ENCODE measurements around the gene BAIAP2L2.

Gene BAIAP2L2

DNA sequence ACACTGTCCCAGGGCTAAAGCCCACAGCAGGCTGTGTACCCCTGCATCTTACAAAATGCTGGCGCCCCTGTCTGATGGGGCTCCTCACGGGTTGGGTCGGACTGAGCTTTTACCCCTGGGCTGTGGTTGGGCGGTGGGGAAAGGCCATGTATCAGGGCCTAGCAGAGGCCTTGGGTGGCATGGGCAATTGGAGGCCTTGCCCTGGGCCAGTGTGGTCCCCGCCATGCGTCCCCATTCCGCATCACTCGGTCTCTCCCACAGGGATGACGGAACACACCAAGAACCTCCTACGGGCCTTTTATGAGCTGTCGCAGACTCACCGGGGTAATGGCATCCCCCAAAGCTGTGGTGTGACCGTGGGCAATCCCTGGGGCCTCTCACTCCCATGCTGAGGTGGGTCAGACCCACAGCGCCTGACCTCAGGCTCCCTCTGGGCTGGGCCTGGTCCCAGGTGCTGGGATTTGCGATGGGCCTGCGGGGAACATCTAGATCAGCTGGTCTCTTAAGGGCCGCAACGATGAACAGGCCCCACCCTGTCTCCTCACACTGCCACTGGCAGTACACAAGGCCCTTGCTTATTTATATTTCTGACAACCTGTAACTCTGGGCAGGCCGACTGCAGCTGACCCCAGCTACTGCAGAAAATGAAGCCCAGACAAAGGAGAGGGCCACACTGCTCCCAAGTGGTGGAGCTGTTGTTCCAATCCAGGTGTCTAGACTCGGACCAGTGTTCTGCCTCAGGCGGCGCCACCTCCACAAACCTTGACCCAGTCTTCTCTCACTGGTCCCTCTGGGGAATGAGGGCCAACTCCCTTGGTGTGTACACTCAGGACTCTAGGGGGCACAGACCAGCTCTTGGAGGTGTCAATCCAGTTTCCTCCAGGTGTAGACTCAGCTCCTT is 38.8 kb downstream of the BAIAP2L2 start:
- TF ChIP-seq, protein P1, sequence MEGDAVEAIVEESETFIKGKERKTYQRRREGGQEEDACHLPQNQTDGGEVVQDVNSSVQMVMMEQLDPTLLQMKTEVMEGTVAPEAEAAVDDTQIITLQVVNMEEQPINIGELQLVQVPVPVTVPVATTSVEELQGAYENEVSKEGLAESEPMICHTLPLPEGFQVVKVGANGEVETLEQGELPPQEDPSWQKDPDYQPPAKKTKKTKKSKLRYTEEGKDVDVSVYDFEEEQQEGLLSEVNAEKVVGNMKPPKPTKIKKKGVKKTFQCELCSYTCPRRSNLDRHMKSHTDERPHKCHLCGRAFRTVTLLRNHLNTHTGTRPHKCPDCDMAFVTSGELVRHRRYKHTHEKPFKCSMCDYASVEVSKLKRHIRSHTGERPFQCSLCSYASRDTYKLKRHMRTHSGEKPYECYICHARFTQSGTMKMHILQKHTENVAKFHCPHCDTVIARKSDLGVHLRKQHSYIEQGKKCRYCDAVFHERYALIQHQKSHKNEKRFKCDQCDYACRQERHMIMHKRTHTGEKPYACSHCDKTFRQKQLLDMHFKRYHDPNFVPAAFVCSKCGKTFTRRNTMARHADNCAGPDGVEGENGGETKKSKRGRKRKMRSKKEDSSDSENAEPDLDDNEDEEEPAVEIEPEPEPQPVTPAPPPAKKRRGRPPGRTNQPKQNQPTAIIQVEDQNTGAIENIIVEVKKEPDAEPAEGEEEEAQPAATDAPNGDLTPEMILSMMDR (IDR thresholded peaks at IDR 0.05; ENCODE audit: insufficient read depth, low read length, poor library complexity, severe bottlenecking): no peak
- no peak for DNase-seq (ENCODE audit: extremely low read depth, insufficient read length)
- Histone ChIP-seq H3K36me3 (ENCODE audit: control insufficient read depth, insufficient read depth, low read length) (peaks cover 15% of the 10 kb centered on the region), H3K27me3 (replicated peaks; ENCODE audit: control insufficient read depth, insufficient read depth, low read length) (no peaks in the 10 kb centered on the region), H3K4me3 (replicated peaks; ENCODE audit: low read depth, low read length) (no peak overlapping the region)

DNA sequence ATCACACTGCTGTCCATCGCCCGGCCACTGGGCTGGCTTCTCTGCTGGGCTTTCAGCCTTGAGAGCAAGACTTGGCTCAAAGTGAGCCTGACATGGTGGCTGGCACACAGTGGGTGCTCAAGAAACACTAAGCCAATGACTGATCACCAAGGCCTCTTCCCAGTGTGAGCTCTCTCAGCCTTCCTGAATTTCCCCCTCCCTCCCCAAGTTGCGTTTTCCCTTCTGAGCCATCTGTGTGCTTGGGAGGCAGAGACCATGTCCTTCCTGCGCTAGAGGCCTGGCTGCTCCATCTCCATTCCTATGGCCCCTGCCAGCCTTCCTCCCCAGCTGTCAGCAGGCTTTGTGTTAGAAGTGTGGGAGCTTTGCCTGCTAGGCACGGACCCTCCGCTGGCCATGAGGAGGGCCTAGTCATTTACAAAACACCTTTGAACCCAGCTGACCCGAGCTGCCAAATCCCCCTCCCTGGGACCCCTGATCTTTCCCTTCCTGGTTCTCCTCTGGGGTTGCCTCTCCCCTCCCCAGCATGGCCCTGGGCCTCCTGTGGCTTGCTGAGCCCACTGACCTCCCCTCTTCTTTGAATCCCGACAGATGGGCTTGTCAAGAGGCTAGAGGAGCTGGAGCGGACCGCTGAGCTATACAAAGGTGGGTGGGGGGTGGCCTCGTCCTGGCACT is 40.1 kb downstream of the BAIAP2L2 start:
- no peaks in the 10 kb centered on the region for H3K27me3 ChIP-seq (replicated peaks; ENCODE audit: control insufficient read depth, insufficient read depth, low read length)
- H3K36me3 ChIP-seq (ENCODE audit: control insufficient read depth, insufficient read depth, low read length): peaks cover 23% of the 10 kb centered on the region
- TF ChIP-seq, protein P1 (IDR thresholded peaks at IDR 0.05; ENCODE audit: insufficient read depth, low read length, poor library complexity, severe bottlenecking): no peak
- no peak overlapping the region for H3K4me3 ChIP-seq (replicated peaks; ENCODE audit: low read depth, low read length)
- no peak for DNase-seq (ENCODE audit: extremely low read depth, insufficient read length)

DNA sequence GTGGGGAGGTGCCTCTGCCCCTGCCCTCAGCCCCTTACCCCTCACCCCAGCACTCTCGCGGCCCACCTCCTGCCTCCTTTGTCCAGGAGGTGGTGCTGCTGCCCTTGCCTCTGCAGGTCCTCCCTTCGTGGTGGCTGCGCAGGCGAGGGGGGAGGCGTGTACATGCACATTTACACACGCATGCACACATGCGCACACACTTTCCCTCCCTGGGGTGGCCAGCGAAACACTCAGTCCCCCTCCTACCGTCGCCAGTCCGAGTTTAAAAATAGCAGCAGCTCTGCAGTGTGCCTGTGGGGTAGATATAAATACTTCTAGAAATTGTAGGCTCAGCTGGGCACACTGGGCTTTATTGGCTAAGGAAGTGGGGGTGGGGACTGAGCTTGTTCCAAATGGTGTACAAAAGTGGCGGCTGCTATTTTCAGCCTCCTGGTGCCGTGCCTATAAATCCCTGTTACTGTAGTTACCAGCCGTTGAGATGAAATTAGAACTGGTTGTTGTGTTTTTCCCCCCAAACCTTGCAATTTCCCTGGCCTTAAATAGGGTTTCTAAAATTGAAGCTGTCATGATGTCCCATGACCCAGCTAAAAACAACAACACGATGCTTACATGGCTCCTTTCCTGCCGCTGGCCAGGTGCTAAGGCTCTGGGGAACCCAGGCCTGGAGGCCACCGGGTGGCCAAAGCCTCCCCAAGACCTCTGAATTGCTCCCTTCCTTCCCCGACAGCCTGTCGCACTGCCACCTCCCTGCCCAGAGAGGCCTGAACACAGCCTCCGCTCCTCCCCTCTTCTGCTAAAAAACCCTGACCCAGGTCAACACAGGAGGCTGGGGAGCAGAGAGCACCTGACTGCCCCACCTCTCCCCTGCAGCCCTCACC is 40.9 kb downstream of the BAIAP2L2 start:
- H3K36me3 ChIP-seq (ENCODE audit: control insufficient read depth, insufficient read depth, low read length): peaks cover 25% of the 10 kb centered on the region
- TF ChIP-seq, protein P1 (IDR thresholded peaks at IDR 0.05; ENCODE audit: insufficient read depth, low read length, poor library complexity, severe bottlenecking): peak; percentile 47
- DNase-seq (ENCODE audit: extremely low read depth, insufficient read length): no peak
- no peak overlapping the region for H3K4me3 ChIP-seq (replicated peaks; ENCODE audit: low read depth, low read length)
- no peaks in the 10 kb centered on the region for H3K27me3 ChIP-seq (replicated peaks; ENCODE audit: control insufficient read depth, insufficient read depth, low read length)

DNA sequence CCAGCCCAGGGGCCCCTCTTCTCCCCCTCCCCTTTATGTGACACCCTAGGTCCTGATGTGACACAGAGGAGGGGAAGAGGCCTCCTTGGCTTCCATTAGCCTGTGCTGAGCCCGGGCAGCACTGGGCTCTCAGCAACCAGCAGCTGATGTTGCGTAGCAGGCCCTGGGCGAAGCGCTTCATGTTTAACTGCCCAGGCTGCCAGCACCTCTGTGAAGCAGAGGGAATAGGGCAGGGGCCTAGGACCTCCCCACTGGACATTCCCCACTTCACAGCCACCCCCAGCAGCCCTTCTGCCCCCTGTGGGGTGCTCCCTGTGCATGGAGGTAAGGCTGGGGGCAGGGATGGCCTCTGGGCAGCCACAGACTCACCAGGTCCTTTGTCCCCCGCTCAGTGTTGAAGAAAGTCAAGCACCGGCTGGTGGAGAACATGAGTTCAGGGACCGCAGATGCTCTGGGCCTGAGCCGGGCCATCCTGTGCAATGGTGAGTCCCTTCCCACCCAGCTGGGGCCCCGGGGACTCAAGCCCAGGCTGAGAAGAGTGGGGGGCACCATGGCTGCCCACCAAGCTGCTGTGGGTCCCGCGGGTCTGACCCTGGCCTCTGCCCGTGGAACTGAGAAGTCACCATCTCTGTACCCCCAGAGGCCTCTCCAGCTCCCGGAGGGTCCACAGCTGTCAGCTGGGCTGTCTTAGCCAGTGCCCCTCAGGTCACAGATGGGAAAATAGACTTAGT is 41.7 kb downstream of the BAIAP2L2 start:
- H3K27me3 ChIP-seq (replicated peaks; ENCODE audit: control insufficient read depth, insufficient read depth, low read length): no peaks in the 10 kb centered on the region
- H3K4me3 ChIP-seq (replicated peaks; ENCODE audit: low read depth, low read length): no peak overlapping the region
- TF ChIP-seq, protein P1 (IDR thresholded peaks at IDR 0.05; ENCODE audit: insufficient read depth, low read length, poor library complexity, severe bottlenecking): no peak
- no peak for DNase-seq (ENCODE audit: extremely low read depth, insufficient read length)
- peaks cover 24% of the 10 kb centered on the region for H3K36me3 ChIP-seq (ENCODE audit: control insufficient read depth, insufficient read depth, low read length)

DNA sequence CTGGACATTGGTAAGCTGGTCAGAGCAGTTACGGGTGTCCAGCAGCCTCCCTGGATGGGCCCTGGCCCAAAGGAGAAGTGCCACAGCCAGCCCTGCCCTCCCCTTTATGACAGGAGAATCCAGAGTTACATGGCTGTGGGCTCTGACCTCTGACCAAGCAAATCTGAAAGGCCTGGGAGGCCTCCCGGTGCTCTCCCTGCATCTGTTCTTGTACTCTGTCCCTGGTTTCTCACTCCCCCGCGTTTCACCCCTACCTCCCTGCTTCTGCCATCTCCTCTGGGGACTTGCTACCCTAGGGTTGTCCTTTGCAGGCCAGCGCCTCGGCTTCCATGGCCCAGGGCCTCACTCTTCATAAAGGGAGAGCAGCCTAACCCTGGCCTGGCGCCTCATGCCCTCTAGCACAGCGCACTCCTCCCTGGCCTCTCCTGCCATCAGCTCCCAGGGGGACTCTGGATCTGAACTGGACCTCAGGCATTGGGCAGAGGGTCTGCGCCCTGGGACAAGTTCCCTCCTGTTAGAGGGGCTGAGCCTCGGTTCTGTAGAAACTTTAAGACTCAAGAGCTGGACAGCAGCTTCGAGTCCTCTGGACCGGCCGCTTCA is 42.6 kb downstream of the BAIAP2L2 start:
- TF ChIP-seq, protein P1 (IDR thresholded peaks at IDR 0.05; ENCODE audit: insufficient read depth, low read length, poor library complexity, severe bottlenecking): no peak
- no peaks in the 10 kb centered on the region for H3K27me3 ChIP-seq (replicated peaks; ENCODE audit: control insufficient read depth, insufficient read depth, low read length)
- no peak for DNase-seq (ENCODE audit: extremely low read depth, insufficient read length)
- H3K4me3 ChIP-seq (replicated peaks; ENCODE audit: low read depth, low read length): no peak overlapping the region
- H3K36me3 ChIP-seq (ENCODE audit: control insufficient read depth, insufficient read depth, low read length): peaks cover 24% of the 10 kb centered on the region
